Measurements from ENCODE around the gene SYTL3.

DNA sequence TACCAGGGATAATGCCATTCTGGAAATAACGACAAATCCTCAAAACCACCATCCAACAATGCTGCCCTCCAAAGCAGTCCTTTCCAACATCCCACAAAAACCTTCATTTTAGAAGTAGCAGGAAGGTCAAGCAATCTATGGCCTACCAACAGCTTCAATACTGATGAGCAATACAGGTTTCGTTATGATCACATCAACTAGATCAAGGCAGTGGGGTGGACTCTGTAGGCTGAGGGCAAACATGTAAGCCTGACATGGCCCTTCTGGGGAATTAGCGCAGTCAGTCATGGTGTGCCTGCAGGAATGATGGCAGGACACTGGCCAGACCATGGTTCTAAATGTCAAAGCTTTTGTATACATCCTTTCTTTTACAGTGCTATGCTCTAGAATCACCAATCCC lies 127.7 kb downstream of the SYTL3 start:
- no peak for TF ChIP-seq CTCF (IDR thresholded peaks at IDR 0.05)
- TF ChIP-seq POLR2A (IDR thresholded peaks at IDR 0.05): no peak

All from Peyer's patch (tissue), 4 donors.